Psoas muscle (tissue), 8 donors: ENCODE data around the gene ENDOV. TPM values are rescaled to one million over a fixed set of nuclear protein-coding genes. Genes with fewer than 3 reads are reported as not detected.

Experiments used
- ATAC-seq, 4 donors: fragments of 200-7000 bp; cut with Tn5 transposase; one replicate each; pipeline ENCODE4 v1.9.1; 2020; ENCODE audit warnings: moderate library complexity in 3 of 4, mild to moderate bottlenecking in 2 of 4
- DNase-seq, 2 donors: peaks; one replicate each; pipeline ENCODE4 v3.0.0-alpha.2; 2020
- H3K27ac ChIP-seq: fragments of 200-600 bp; one replicate; pipeline ENCODE4 v1.8.0; 2022
- H3K27me3 ChIP-seq, 3 donors: fragments of 200-600 bp in 1 of 3; one replicate each; pipeline versions ENCODE4 v1.6.1 to v1.8.0; 2013 to 2022; ENCODE audit warnings: low read length in 2 of 3, mild to moderate bottlenecking in 2 of 3, moderate library complexity in 1 of 3; ENCODE audit not compliant: insufficient read depth in 3 of 3
- H3K36me3 ChIP-seq, 2 donors: fragments of 200-600 bp in 1 of 2; one replicate each; pipeline versions ENCODE4 v1.6.1 to v1.8.0; 2013 to 2022; ENCODE audit warnings: low read depth in 1 of 2, mild to moderate bottlenecking in 1 of 2, moderate library complexity in 1 of 2; ENCODE audit not compliant: insufficient read depth in 1 of 2
- H3K4me1 ChIP-seq: fragments of 200-600 bp; one replicate; pipeline ENCODE4 v1.8.0; 2022
- H3K4me3 ChIP-seq: fragments of 200-600 bp; one replicate; pipeline ENCODE4 v1.8.0; 2022; ENCODE audit warnings: mild to moderate bottlenecking
- H3K9me3 ChIP-seq: fragments of 200-600 bp; one replicate; pipeline ENCODE4 v1.8.0; 2022
- CTCF ChIP-seq: fragments of 200-600 bp; IDR thresholded peaks from one replicate; pipeline ENCODE4 v1.8.0; 2022; ENCODE audit warnings: antibody characterized with exemption
- WGBS, 3 donors: extraction: QIAGEN DNeasy Blood & Tissue Kit; methylation state at CpG; one replicate each; pipeline versions ENCODE4 v1.1.6 to v1.1.7; 2013; 5-methylcytosine and 5-hydroxymethylcytosine counted together
- intact Hi-C, 2 donors: fragments of 100-400 bp; cut with DNase I; formaldehyde crosslinking; loops; one replicate each; pipeline versions ENCODE4 v1.11.0 to v1.14.2; 2022
- polyA plus RNA-seq, 3 donors: library from polyadenylated mRNA; stranded (reverse); fragments of 200-250 nt; gene quantifications; one replicate each; pipeline ENCODE4 v1.2.3, GENCODE V29; 2013
- total RNA-seq, 4 donors: library from RNA; stranded (reverse); fragmentation: NEBNext Ultra II Directional in 2 of 4; extraction: Animal tissue kit (Norgen Biotek cat#: 25700) in 2 of 4; gene quantifications; one replicate each; pipeline versions ENCODE4 v1.2.1 to v1.2.4, GENCODE V29; 2021 to 2023
- donor health status: healthy with polysubstance abuse.
- donor health status: DM: no; HTN: no; CAD: no; lungs with moderate emphysema.
- donor health status: Bipolar disorder and iron deficiency.
- donor health status: healthy.
- donor health status: DM: yes; HTN: yes; CAD: no.
- donor health status: DM: no; HTN: no; CAD: no.
- donor health status: DM: no; HTN: no; CAD: no.
- donor health status: DM: yes; HTN: yes; CAD: no.

Gene ENDOV
- total and polyA plus RNA-seq, 7 donors, result 12.0 to 24.3 (median 17.9) TPM

- WGBS, 3 donors, result 67 to 70% (median 70%) methylated on average over 22 of the region's 22 CpGs
- DNase-seq (no peak), ATAC-seq (no peak)
- H3K4me1 ChIP-seq, result no peaks in the 10 kb centered on the region
- TF ChIP-seq CTCF, result no peak
- intact Hi-C loops, result no loop called here
- no peak overlapping the region for H3K27ac ChIP-seq
- H3K27me3 ChIP-seq, result no peaks in the 10 kb centered on the region
- no peak overlapping the region for H3K4me3 ChIP-seq
- H3K36me3 ChIP-seq, result peaks cover 7 to 100% of the 10 kb centered on the region in 2 donors
- H3K9me3 ChIP-seq, result no peaks in the 10 kb centered on the region
Measured at GRCh38 chr17:80389011-80389995, 25.7 kb upstream of the ENDOV start.

GRCh38 chr17:80393241-80393890 lies 21.6 kb upstream of the ENDOV start:
- no peak overlapping the region for H3K27ac ChIP-seq
- H3K9me3 ChIP-seq, result no peaks in the 10 kb centered on the region
- no peaks in the 10 kb centered on the region for H3K4me1 ChIP-seq
- no peak overlapping the region for H3K4me3 ChIP-seq
- no peaks in the 10 kb centered on the region for H3K27me3 ChIP-seq
- DNase-seq, result no peak
- ATAC-seq, result no peak
- TF ChIP-seq CTCF, result no peak
- peaks cover 3 to 80% of the 10 kb centered on the region in 2 donors for H3K36me3 ChIP-seq
- intact Hi-C loops, result no loop called here
- WGBS, 3 donors, result 60 to 74% (median 61%) methylated on average over 15 of the region's 15 CpGs

GRCh38 chr17:80393961-80394360 lies 21.0 kb upstream of the ENDOV start:
- Histone ChIP-seq H3K27me3 (no peaks in the 10 kb centered on the region), H3K4me3 (no peak overlapping the region), H3K36me3 (peaks cover 3 to 74% of the 10 kb centered on the region in 2 donors), H3K27ac (no peak overlapping the region), H3K9me3 (no peaks in the 10 kb centered on the region), H3K4me1 (no peaks in the 10 kb centered on the region)
- 59 to 74% (median 63%) methylated on average over 4 of the region's 4 CpGs for WGBS, 3 donors
- no peak for TF ChIP-seq CTCF
- ATAC-seq, result no peak
- intact Hi-C loops, result no loop called here
- DNase-seq, result no peak

- TF ChIP-seq CTCF, result no peak
- DNase-seq (no peak), ATAC-seq (peak; percentile 68 to 79 (median 71))
- WGBS, 3 donors, result 49 to 60% (median 49%) methylated on average over 11 of the region's 11 CpGs
- Histone ChIP-seq H3K9me3 (no peaks in the 10 kb centered on the region), H3K27me3 (no peaks in the 10 kb centered on the region), H3K36me3 (peaks cover 3 to 66% of the 10 kb centered on the region in 2 donors), H3K4me1 (no peaks in the 10 kb centered on the region), H3K27ac (no peak overlapping the region), H3K4me3 (no peak overlapping the region)
- intact Hi-C loops, result no loop called here
Measured at GRCh38 chr17:80394629-80395216, 20.2 kb upstream of the ENDOV start.
